OCI-LY3 (cell line): ENCODE data around the gene SLC19A1.

Experiments
- EZH2phosphoT487 ChIP-seq: fragments of 200-600 bp; shearing (Covaris generic); IDR thresholded peaks from 2 replicates; pipeline ENCODE4 v1.6.1; 2018; ENCODE audit warnings: antibody characterized with exemption, mixed run types, low read depth
- TF ChIP-seq, protein P1 (sequence below): fragments of 200-600, 300-600 bp; sonication (generic); IDR thresholded peaks from 2 replicates; pipeline ENCODE4 v1.5.1; 2014; ENCODE audit warnings: antibody characterized with exemption, low read length, low read depth

DNA sequence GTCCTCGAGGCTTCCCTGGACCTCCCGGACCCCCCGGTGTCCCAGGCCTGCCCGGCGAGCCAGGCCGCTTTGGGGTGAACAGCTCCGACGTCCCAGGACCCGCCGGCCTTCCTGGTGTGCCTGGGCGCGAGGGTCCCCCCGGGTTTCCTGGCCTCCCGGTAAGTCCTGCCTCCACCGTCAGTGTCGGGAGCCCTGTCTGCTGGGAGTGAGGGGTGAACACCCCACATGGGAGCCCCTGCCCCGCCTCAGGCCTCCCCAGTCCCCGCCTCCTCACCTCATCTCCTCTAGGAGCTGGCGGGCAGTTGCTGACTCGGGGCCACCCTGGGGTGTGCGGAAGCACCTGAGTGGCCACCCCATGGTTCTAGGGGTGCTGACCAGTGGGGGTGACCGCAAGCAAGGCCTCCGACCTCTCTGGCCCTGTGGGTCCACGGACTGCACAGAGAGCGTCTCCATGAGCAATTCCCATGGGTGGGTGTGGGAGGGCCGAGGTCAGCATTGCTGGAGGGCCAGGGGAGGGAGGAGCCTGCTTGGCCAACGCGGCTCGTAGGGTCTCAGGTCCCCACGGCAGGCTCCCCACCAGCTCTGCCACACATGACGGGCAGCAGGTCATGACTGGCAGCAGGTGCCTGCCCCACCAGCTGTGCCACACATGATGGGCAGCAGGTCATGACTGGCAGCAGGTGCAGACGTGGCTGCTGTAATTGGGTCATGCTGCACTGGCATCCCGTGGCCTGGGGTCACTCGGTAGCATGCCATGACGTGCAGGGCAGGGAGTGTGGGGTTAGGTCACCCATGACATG, 61.3 kb downstream of the SLC19A1 start:
- TF ChIP-seq, protein P1, sequence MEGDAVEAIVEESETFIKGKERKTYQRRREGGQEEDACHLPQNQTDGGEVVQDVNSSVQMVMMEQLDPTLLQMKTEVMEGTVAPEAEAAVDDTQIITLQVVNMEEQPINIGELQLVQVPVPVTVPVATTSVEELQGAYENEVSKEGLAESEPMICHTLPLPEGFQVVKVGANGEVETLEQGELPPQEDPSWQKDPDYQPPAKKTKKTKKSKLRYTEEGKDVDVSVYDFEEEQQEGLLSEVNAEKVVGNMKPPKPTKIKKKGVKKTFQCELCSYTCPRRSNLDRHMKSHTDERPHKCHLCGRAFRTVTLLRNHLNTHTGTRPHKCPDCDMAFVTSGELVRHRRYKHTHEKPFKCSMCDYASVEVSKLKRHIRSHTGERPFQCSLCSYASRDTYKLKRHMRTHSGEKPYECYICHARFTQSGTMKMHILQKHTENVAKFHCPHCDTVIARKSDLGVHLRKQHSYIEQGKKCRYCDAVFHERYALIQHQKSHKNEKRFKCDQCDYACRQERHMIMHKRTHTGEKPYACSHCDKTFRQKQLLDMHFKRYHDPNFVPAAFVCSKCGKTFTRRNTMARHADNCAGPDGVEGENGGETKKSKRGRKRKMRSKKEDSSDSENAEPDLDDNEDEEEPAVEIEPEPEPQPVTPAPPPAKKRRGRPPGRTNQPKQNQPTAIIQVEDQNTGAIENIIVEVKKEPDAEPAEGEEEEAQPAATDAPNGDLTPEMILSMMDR = no peak
- TF ChIP-seq EZH2phosphoT487 = no peak
